ENCODE data around the gene SLC1A3. TPM values are rescaled to one million over a fixed set of nuclear protein-coding genes. Genes with fewer than 3 reads are reported as not detected.

The SLC1A3 gene
- total RNA-seq, 1 donor from 2014 or later: 8.5 TPM

- DNase-seq (ENCODE audit: low spot score): no peak
- no peaks in the 10 kb centered on the region for H3K36me3 ChIP-seq
- H3F3A ChIP-seq (ENCODE audit: low read depth): no peaks in the 10 kb centered on the region
- H3K9ac ChIP-seq: no peak overlapping the region
- no peaks in the 10 kb centered on the region for H3K27me3 ChIP-seq
- peak overlapping the region; percentile 19 for H3K4me2 ChIP-seq
- H3K27me3 Mint-ChIP-seq (ENCODE audit: insufficient read depth, low read depth): no peaks in the 10 kb centered on the region
- no peak overlapping the region for H3K27ac ChIP-seq
- no peaks in the 10 kb centered on the region for H4K20me1 ChIP-seq (ENCODE audit: low read depth)
- no peak overlapping the region for H3K4me3 ChIP-seq
- H3K9me3 Mint-ChIP-seq: no peaks in the 10 kb centered on the region
- H3K9me3 ChIP-seq (ENCODE audit: low read depth): no peaks in the 10 kb centered on the region
- H3K4me1 ChIP-seq: peaks cover 10% of the 10 kb centered on the region
- H3K27ac Mint-ChIP-seq: no peak overlapping the region
- H3K4me3 Mint-ChIP-seq: no peak overlapping the region
- H2AFZ ChIP-seq (replicated peaks): no peak overlapping the region
- no peak for TF ChIP-seq EZH2 (IDR thresholded peaks at IDR 0.05)
- TF ChIP-seq CTCF (IDR thresholded peaks at IDR 0.05): no peak
- no peak for TF ChIP-seq EZH2phosphoT487 (IDR thresholded peaks at IDR 0.05)
- H3K4me1 Mint-ChIP-seq: peaks cover 27% of the 10 kb centered on the region
- no peaks in the 10 kb centered on the region for H3K79me2 ChIP-seq (ENCODE audit: low read depth)
- peaks cover 21% of the 10 kb centered on the region for H3K36me3 Mint-ChIP-seq
Measured at GRCh38 chr5:36628695-36629094, 22.3 kb downstream of the SLC1A3 start.

- Histone ChIP-seq H3K4me3 (no peak overlapping the region), H3K9ac (no peak overlapping the region), H3K4me2 (no peak overlapping the region), H3K9me3 (ENCODE audit: low read depth) (no peaks in the 10 kb centered on the region), H3F3A (ENCODE audit: low read depth) (no peaks in the 10 kb centered on the region), H3K36me3 (no peaks in the 10 kb centered on the region), H2AFZ (replicated peaks) (no peak overlapping the region), H3K27ac (no peak overlapping the region), H3K79me2 (ENCODE audit: low read depth) (no peaks in the 10 kb centered on the region), H3K27me3 (no peaks in the 10 kb centered on the region), H4K20me1 (ENCODE audit: low read depth) (no peaks in the 10 kb centered on the region), H3K4me1 (peaks cover 10% of the 10 kb centered on the region)
- Mint-ChIP-seq H3K4me1 (peaks cover 27% of the 10 kb centered on the region), H3K4me3 (no peak overlapping the region), H3K9me3 (no peaks in the 10 kb centered on the region), H3K27me3 (ENCODE audit: insufficient read depth, low read depth) (no peaks in the 10 kb centered on the region), H3K36me3 (peaks cover 23% of the 10 kb centered on the region), H3K27ac (no peak overlapping the region)
- no peak for TF ChIP-seq CTCF (IDR thresholded peaks at IDR 0.05)
- TF ChIP-seq EZH2 (IDR thresholded peaks at IDR 0.05): no peak
- TF ChIP-seq EZH2phosphoT487 (IDR thresholded peaks at IDR 0.05): no peak
- no peak for DNase-seq (ENCODE audit: low spot score)
Measured at GRCh38 chr5:36629729-36630128, 23.3 kb downstream of the SLC1A3 start.

GRCh38 chr5:36630201-36631145 is 24.1 kb downstream of the SLC1A3 start:
- H3K27ac Mint-ChIP-seq: no peak overlapping the region
- no peaks in the 10 kb centered on the region for H3K36me3 ChIP-seq

More at GRCh38 chr5:36630201-36631145, 24.1 kb downstream of the SLC1A3 start:
- Histone ChIP-seq H2AFZ (replicated peaks) (no peak overlapping the region), H3K27me3 (no peaks in the 10 kb centered on the region), H3K4me2 (no peak overlapping the region), H3K4me1 (peaks cover 10% of the 10 kb centered on the region), H3K4me3 (no peak overlapping the region), H3K79me2 (ENCODE audit: low read depth) (no peaks in the 10 kb centered on the region), H3F3A (ENCODE audit: low read depth) (no peaks in the 10 kb centered on the region), H4K20me1 (ENCODE audit: low read depth) (no peaks in the 10 kb centered on the region), H3K9ac (no peak overlapping the region), H3K27ac (no peak overlapping the region), H3K9me3 (ENCODE audit: low read depth) (no peaks in the 10 kb centered on the region)
- Mint-ChIP-seq H3K36me3 (peaks cover 23% of the 10 kb centered on the region), H3K27me3 (ENCODE audit: insufficient read depth, low read depth) (no peaks in the 10 kb centered on the region), H3K9me3 (no peaks in the 10 kb centered on the region), H3K4me3 (no peak overlapping the region), H3K4me1 (peaks cover 27% of the 10 kb centered on the region)
- DNase-seq (ENCODE audit: low spot score): no peak
- TF ChIP-seq EZH2phosphoT487 (IDR thresholded peaks at IDR 0.05) (no peak), CTCF (IDR thresholded peaks at IDR 0.05) (no peak), EZH2 (IDR thresholded peaks at IDR 0.05) (no peak)
